Measurements from ENCODE around the gene SRSF4.

SRSF4 gene

DNA sequence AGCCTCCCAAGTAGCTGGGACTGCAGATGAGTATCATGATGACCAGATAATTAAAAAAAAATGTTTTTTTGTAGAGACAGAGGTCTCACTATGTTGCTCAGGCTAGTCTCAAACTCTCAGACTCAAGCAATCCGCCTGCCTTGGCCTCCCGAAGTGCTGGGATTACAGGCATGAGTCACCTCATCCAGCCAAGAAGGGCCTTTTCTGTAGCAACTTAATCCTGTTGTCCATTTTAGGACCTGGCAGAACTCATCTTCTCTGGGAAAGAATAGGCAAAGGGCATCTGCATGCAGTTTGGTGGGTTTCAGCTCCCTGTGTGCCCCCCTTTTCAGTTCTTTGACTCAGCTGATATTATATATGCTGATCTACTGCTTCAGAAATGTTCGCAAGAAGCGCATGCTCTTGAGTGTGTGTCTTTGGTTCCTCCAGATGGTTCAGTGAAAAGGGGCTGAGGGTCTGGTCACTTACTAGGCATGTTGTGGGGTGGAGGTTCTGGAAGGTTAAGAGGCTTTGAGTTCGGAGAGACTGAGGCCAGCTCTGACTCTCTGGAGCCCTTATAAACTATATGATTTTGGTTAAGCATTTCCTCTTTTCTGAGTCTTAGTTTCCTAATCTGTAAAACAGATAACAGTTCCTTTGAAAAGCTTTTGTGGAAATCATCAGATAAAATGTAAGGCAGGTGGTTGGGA is 19.4 kb upstream of the SRSF4 start:
- DNase-seq, result no peak

DNA sequence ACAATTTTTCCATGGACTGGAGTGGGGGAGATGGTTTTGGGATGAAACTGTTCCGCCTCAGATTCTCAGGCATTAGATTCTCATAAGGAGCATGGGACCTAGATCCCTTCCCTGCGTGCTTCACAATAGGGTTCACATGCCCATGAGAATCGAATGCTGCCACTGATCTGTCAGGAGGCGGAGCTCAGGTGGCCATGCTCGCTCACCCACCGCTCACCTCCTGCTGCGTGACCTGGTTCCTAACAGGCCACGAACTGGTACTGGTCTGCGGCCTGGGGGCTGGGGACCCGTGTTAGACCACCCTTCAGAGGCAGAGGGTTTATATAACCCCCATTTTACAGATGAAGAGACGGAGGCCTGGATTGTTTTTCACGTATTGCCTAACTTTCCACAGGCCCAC is 16.3 kb upstream of the SRSF4 start:
- DNase-seq, result no peak

DNA sequence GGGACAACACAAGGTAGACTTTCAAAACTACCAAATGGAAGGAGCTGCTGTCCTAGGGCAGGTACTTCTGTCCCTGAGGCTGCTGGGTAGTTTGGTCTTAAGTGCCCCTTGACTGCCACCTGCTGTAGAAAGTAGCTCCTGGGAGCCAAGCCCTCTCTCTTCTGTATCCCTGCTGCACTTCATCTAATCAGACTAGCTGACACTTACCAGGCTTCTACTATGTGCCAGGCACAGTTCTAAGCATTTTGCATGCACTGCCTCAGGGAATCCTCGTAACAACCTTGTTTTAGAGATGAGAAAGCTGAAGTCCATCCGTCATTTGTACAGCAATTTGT is 15.9 kb upstream of the SRSF4 start:
- DNase-seq, result no peak

DNA sequence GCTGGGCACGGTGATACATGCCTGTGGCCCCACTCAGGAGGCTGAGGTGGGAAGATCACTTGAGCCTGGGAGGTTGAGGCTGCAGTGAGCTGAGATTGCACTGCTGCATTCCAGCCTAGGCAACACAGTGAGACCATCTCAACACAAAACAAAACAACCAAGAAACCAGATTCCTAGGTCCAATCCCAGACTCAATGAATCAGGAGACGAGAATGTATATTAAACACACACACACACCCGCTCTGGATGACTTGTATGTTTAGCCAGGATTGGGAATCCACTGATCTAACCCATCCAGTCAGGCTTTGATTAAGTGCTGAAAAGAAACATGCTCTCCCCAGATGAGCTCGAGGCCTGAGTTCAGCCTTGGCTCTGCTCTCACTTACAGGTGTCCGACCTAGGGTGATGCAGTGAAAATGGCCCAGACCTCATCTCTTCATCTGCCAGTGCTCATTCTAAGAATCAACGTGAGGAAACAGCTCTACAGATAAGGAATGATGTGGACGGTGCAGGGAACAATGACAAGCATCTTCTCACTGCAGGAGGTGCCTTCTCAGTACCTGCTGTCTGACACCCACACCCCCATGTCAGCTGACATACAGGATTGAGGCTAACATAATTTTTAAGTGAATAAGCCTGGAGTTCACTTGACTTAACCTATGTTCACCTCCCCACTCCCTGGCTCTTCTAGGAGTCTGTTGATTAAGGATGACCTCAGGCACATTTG is 15.3 kb upstream of the SRSF4 start:
- DNase-seq, result no peak

DNA sequence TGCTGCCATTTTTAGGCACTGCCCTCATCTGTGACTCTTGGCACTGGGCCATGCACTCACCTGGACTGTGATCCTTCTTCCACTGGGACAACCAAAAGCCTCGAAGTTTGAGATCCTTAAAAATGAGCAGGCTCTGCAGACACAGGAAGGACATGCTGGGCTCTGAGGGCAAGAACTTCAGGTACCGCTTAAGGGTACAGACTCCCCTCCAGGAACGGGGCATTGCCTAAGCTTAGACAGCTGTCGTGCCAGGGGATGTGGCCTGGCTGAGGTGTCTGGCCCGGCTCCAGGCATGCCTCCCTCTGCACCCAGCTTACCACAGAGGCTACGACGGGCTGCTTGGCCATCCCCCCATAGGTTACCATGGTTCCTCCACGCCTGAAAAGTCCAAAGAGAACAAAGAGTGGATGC is 14.2 kb upstream of the SRSF4 start:
- DNase-seq, result no peak

DNA sequence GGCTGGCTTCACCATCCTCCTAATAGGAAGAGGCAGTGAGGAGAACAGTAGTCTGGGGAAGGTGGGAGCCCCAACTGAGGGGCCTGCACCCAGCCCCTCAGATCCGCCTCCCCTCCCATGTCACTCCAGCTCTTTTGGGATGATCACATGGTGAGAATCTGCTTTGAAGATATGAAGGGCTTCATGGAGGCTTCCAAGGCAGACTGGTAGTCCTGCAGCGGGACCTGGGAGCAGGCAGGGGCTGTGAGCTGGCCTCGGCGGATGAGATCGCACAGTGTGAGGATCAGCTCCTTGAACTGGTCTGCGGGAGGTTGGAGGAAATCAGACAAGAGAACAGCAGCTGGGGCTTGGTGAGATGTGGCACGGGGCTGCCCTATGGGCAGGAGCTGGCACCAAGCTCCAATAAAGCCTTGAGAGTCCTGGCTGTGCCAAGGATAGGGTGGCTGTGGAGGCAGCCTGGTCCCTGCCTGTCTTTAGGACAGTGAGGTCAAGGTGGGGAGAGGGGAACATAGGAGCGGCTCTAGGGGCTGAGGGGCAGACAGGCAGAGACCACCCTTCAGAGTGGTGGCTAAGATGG is 12.3 kb upstream of the SRSF4 start:
- no peak for DNase-seq

DNA sequence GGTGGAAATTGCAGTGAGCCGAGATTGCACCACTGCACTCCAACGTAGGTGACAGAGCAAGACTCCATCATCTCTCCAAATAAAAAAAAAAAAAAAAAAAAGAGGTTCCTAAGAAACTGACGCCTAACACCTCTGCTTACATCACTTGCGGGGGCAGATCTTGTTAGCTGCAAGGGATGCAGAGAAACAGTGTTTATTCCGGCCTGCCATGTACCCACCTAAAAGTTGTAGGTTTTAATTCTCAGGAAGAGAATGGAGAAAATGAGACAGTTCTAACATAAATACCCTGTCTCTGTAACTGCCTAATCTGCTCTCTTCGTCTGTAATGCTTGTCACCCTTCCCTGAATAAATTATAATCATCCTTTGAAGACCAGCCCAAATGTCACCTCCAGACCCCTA is 9.0 kb upstream of the SRSF4 start:
- DNase-seq, result no peak

DNA sequence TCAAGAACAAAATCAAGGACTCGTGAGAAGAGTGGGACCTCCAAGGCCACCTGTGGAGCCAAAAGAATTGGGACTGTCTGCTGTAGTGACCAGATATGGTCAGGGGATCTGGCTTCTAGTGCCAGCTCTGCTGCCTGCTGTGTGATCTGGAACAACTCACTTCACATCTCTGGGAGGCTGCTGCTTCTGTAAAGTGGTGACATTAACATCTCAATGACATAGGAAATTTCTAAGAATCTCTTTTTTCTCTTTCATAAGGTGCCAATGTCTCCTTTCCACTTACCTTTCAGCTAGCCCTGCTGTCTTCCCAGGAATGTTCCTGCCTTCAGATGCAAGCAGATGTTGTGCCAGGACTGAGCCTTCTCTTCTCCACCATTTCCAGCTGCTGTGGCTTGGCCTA is 5.0 kb upstream of the SRSF4 start:
- DNase-seq, result no peak

DNA sequence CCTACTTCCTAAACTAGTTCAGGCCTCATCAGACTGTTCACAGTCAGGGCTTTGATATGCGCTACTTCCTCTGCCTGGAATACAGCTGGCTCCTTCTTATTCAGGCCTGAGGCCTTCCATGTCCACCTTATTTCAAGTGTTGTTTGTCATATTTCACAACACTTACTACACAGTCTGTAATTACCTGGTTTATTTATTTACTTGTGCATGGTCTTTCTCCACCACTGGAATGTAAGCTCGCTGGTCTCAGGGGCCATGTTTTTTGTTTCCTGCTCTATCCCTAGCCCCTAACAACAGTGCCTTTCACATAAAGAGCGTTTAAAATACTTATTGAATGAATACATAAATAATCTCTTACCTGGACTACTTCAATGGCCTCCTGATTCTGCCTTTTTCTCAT is 4.6 kb upstream of the SRSF4 start:
- no peak for DNase-seq

DNA sequence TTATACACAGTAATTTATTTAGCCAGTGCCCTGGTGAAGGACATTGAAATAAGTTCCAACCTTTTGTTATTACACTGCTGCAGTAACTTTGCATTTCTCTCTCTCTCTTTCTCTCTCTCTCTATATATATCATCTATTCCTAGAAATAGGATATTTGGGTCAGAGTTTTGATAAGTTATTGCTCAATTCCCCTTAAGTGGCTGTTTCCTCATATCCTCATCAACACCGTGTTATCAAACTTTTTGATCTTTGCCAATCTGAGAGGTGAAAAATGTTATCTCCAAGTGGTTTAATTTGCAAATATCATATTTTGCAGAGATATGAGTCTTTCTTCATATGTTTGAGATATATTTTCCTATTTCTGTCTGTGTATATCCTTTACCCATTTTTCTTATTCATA is 1.6 kb upstream of the SRSF4 start:
- no peak for DNase-seq

DNA sequence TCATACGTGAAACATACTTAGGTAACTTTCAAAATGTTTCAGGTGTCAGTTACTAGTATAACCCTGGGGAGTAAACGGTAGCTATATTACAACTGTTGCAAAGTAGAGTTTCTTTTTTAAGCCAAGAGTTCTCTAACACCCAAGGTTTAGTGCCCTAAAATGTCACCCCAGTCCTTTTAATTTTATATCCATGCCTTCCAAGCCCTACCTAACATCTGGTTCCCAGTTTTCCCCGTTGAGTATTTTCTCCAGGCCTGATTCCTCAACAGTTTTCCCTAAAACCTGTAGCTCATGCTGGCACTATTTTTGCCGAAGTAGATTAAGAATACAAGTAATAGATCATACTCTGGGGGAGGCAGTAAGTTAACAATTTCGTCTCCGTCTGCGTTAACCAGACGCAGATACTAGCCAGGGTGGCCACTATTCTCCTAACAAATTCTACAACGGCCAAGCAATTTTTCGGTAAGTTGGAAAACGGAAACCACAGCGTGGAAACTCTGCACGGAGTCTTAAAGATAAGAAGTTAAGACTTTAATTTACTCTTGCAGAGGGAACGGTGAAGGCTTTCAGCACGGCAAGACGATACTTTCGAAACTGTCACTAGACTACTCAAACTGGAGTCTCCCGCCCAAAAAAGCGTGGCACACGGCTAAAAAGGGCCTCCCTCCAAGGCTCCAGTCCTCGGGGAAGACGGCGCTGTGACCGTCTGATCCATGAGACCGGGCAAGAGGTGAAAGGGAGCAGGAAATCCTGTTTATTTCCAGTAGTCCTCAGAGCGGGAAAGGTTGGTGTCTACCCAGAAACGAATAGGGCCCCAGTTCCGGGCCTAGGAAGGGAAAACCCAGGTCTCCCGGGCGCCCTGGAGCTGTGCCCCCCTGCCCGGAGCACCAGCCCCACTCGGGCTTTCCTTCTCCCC is 945 bp downstream of the SRSF4 start:
- no peak for DNase-seq

DNA sequence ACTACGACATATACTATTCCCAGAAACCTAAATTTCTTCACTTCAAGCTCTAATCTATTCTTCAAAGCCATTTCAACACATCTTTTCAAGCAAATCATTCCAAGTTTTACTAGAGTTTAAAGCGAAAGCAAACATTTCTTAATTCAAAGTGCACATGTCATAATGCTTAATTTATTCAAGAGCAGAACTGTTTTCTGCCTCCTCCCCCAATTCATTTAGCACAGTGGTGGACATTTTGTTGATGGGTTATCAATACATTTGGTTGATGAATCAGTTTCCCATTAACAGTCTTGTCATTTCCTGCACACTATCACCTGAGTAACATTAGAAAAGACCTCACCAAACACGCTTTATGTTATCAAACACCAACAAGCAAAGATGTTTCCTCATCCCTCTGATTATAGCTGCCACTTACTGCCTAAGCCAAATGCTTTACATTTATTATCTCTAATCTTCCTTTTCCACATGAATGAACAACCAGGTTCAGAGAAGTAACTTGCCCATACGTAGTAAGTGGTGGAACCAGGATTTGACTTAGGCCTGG is 2.0 kb downstream of the SRSF4 start:
- DNase-seq, result no peak

DNA sequence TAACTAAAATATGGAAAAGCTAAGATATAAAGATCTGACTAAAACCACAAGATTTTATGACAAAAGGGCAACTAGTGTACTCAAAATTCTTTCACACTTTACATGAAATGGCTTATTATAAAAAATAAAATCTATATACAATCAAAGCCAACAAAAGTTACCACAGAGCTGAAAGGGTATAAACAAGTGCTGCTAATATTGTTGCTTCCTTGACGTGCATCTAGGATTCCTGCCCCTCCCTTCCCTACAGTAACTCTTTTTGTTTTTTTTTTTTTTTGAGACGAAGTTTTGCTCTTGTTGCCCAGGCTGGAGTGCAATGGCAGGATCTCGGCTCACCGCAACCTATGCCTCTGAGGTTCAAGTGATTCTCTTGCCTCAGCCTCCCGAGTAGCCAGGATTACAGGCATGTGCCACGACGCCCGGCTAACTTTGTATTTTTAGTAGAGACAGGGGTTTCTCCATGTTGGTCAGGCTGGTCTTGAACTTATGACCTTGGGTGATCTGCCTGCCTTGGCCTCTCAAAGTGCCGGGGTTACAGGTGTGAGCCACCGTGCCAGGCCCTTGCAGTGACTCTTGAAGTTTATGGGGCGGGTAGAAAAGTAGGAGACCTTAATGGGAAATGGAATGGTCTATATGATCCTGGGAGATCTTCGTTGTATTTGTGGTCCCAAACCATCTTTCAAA is 4.5 kb downstream of the SRSF4 start:
- DNase-seq, result no peak

DNA sequence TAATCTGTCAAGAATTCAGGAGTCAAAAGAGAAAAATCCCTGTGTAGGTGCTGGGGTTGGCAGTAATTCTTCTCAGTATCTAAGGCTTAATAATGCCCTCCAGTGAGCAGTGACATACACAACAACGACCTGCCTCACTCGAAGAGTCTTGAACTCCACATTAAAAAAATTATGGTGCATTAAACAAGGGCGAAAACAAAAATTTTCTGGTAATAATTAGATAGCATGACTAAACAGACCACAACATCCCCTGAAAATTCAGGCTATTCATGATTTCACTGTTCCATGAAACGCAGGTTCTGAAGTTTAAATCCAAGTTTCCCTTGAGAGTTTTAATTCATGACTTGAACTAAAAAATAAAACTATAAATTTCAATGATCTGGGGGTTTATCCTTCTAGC is 5.1 kb downstream of the SRSF4 start:
- no peak for DNase-seq

DNA sequence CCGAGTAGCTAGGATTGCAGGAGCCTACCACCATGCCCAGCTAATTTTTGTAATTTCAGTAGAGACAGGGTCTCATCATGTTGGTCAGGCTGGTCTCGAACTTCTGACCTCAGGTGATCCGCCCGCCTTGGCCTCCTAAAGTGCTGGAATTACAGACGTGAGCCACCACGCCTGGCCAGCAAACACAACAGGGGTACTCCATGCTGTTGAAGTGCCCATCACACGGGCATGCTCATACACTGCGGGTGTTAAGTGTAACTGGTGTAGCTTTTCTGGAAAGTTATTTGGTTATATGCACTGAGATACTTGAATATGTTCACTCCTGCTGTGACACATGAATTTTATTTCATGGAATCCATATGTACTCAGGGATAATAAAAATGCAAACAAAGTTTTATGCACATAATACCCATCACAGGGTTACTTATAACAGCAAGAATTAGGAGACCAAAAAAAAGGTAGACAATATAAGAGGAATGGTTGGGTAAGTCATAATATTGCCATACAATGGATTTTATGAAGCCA is 9.2 kb downstream of the SRSF4 start:
- no peak for DNase-seq

DNA sequence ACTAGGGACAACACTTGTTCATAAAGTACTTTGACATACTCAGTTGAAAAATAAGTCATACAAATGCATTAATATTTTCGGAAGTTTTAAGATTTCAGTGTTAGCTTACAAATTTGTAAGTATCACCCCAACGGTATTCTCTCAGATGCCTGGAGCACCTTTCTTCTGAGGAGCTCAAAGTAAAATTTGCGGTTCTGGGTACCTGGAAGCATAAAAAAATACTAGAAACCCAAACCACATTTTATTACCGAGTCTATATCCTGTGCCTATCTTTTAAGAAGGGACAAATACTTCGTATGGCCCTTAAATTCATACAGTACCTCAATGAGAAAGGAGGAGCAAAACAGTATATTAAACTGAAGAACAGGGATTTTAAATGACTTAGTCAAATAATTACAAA is 10.2 kb downstream of the SRSF4 start:
- no peak for DNase-seq

DNA sequence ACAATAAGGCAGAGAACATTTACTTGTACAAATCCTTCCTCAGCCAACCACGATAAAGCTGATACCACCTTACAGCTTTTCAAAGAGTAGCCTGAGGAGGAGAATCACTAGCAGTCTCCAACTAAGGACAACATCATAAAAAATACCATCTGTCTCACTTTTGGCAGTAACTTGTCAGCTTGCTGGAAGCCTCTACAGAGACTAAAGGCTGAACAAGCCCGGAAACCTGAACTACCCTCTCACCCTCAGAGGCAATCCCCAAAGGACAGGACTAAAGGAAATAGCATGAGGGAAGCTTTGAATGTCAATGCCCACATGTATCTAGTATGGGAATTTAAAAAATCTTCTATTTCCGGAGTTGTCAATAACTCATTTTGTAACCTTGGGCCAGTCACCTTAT is 10.6 kb downstream of the SRSF4 start:
- DNase-seq, result no peak

DNA sequence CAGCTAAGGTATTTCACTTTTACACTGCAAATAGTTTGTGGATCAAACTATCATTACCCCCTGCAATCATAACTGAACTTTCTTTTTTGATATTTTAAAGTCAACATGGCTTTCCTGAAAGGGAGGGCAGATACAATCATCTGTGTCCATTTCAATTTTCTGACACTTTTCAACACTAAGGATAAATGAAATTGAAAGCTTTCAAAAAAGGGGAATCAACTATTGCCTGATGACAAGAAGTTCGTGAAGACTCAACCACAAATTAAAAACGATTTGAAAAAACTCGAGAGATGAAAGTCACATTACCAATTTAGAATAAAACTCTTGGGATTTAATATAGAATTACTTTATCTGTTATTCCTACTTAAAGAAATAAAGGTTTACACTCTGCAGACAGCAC is 11.7 kb downstream of the SRSF4 start:
- no peak for DNase-seq

DNA sequence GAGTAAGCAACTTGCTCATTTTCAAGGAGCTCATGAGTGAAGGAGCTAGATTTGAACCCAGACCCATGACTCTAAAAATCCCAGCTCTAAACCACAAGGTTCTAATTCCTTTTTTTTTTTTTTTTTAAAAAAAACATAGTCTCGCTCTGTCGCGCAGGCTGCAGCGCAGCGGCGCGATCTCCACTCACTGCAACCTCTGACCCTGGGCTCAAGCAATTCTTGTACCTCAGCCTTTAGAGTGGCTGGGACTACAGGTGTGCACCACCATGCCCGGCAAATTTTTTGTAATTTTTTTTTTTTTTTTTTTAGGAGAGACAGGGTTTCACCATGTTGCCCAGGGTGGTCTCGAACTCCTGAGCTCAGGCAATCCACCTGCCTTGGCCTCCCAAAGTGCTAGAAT is 13.8 kb downstream of the SRSF4 start:
- no peak for DNase-seq

DNA sequence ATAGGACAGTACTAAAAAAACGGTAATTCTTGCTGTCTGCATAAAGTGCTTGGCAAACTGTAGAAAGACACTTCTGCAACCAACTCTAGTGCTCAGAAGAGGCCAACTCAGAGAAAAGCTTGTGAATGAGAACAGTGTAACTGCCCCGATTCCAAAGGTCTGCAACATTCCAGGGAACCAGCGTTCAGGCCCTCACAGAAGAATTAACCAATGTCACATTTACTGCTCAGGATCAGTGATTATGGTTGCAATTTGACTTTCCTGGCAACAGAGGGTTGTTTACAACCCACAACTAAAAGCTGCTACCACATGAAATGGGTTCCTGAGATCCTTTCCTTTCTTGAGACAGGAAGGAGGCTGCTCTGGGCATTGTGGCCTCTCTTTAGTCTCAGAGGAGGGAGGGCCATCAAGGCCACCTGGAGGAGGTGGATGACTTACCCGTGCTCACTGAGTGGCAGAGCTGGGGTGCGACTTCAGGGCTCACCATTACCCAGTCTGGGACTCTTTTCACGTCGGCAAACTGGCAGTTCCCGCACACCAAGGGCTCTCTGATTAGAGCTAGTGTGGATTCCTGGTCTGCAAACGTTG is 15.3 kb downstream of the SRSF4 start:
- DNase-seq, result no peak

DNA sequence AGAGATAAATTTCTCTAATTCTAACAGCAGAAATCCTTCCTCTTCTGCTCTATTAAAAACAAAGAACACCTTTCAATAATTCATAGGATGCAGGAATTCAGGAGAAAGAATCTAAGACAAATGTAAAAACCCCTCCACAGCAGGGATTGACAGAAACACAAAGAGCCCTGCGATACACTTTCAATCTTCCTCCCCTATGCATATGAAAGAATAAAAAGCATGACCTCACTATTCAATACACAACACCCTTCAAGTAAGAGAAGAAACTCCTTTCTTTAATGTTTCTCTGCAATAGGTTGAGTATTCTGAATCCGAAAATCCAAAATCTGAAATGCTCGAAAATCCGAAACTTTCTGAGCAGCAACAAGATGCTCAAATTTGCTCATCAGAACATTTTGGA is 17.1 kb downstream of the SRSF4 start:
- DNase-seq, result no peak
